GM19324 (cell line): ENCODE measurements around the gene PDGFD.

Experiments
- ATAC-seq: cut with Tn5 transposase; IDR thresholded peaks from one replicate; pipeline ENCODE4 v1.9.1; 2021; ENCODE audit warnings: mild to moderate bottlenecking, moderate library complexity; ENCODE audit not compliant: unreplicated experiment, low FRiP score

PDGFD gene

GRCh38 chr11:103862094-103862801 is 301.7 kb downstream of the PDGFD start:
- ATAC-seq = peak; percentile 81
